AG04450 (cell line): Measurements from ENCODE around the gene KRTAP10-9. TPM values are rescaled to one million over a fixed set of nuclear protein-coding genes. Genes with fewer than 3 reads are reported as not detected.
"Not testable (repeated sequence)": the region's sequence is repeated elsewhere in the genome, so short reads cannot be mapped to it uniquely, and the experiment has no call there.

Experiments used
- CTCF ChIA-PET: fragments of 300-600, 350-600 bp; formaldehyde crosslinking; extraction: SDS; loops from one replicate; lab custom pipeline; 2022; ENCODE audit warnings: antibody characterized with exemption, inconsistent platforms; lab: Charles Lee
- POLR2A ChIA-PET: fragments of 350-600 bp; formaldehyde crosslinking; extraction: SDS; loops from one replicate; lab custom pipeline; 2021; ENCODE audit warnings: antibody characterized with exemption, inconsistent platforms; lab: Yijun Ruan, JAX
- DNase-seq: peaks from one replicate; pipeline ENCODE4 v3.0.0-alpha.2; 2011; ENCODE audit warnings: low read depth, low spot score
- H3K27ac ChIP-seq: one replicate; pipeline ENCODE4 v1.5.1; 2012; ENCODE audit warnings: low read depth, low read length, control low read depth
- H3K27me3 ChIP-seq: one replicate; pipeline ENCODE4 v1.6.0; 2012; ENCODE audit warnings: low read length; ENCODE audit not compliant: control insufficient read depth, insufficient read depth
- H3K4me3 ChIP-seq: 2 replicates; pipeline ENCODE4 v1.5.1; 2011; ENCODE audit warnings: mild to moderate bottlenecking, low read depth, low read length, control low read depth
- H3K9me3 ChIP-seq: 2 replicates; pipeline ENCODE4 v1.5.1; 2012; ENCODE audit warnings: low read length; ENCODE audit not compliant: control insufficient read depth, insufficient read depth
- polyA plus RNA-seq: library from polyadenylated mRNA; depleted of rRNA; stranded (reverse); fragments of >200 nt; gene quantifications from 2 replicates; pipeline ENCODE4 v1.2.3, GENCODE V29; 2011
- TF ChIP-seq, protein P1 (sequence below): IDR thresholded peaks from 2 replicates; pipeline ENCODE4 v1.5.1; 2011; ENCODE audit warnings: low read depth, low read length, control low read depth, inconsistent platforms

The KRTAP10-9 gene
- polyA plus RNA-seq, 1 experiment: not detected

DNA sequence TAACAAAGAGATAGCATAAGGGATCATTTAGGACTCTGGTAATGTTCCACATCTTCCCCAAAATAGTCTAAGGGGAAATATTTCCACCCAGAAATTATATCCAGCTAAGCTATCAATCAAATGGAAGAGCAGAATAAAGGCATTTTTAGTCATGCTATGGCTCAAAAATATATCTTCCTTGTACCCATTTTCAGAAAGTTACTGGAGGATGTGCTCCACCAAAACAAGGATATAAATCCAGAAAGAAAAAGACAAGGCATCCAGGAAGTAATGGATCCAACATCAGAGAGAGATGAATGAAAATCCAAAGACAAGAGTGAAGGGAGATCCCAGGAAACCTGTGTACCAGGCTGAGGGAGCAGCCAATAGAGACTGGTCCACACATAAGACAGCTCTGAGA, 17.7 kb upstream of the KRTAP10-9 start:
- H3K9me3 ChIP-seq: peaks cover 26% of the 10 kb centered on the region
- H3K27me3 ChIP-seq: no peaks in the 10 kb centered on the region
- POLR2A ChIA-PET: no interaction called here
- TF ChIP-seq, protein P1, sequence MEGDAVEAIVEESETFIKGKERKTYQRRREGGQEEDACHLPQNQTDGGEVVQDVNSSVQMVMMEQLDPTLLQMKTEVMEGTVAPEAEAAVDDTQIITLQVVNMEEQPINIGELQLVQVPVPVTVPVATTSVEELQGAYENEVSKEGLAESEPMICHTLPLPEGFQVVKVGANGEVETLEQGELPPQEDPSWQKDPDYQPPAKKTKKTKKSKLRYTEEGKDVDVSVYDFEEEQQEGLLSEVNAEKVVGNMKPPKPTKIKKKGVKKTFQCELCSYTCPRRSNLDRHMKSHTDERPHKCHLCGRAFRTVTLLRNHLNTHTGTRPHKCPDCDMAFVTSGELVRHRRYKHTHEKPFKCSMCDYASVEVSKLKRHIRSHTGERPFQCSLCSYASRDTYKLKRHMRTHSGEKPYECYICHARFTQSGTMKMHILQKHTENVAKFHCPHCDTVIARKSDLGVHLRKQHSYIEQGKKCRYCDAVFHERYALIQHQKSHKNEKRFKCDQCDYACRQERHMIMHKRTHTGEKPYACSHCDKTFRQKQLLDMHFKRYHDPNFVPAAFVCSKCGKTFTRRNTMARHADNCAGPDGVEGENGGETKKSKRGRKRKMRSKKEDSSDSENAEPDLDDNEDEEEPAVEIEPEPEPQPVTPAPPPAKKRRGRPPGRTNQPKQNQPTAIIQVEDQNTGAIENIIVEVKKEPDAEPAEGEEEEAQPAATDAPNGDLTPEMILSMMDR: no peak
- H3K4me3 ChIP-seq: no peak overlapping the region
- CTCF ChIA-PET: no interaction called here
- no peak for DNase-seq
- H3K27ac ChIP-seq: no peak overlapping the region

DNA sequence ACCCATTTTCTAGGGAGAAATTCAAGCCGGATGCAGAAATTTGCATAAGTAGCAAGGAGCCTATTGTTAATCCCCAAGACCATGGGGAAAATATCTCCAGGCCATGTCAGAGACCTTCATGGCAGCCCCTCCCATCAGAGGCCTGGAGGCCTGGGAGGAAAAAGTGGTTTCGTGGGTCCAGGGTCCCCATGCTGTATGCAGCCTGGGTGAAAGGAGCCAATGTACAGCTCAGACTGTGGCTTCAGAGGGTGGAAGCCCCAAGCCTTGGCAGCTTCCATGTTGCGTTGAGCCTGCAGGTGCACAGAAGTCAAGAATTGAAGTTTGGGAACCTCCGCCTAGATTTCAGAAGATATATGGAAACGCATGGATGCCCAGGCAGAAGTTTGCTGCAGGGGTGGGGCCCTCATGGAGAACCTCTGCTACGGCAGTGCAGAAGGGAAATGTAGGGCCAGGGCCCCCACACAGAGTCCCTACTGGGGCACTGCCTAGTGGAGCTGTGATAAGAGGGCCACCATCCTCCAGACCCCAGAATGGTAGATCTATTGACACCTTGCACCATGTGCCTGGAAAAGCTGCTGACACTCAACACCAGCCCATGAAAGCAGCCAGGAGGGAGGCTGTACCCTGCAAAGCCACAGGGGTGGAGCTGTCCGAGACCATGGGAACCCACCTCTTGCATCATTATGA, 16.6 kb upstream of the KRTAP10-9 start:
- CTCF ChIA-PET: interaction anchor here (1.1 kb wide), 1 partner anchor 183 kb away, joined by 3 read pairs; no protein-coding TSS in a partner anchor
- H3K27ac ChIP-seq, H3K27me3 ChIP-seq, POLR2A ChIA-PET, DNase-seq, H3K4me3 ChIP-seq: not testable (repeated sequence)
- H3K9me3 ChIP-seq: peaks cover 36% of the 10 kb centered on the region

GRCh38 chr21:44611551-44611950, 15.3 kb upstream of the KRTAP10-9 start:
- CTCF ChIA-PET: no interaction called here
- no peak overlapping the region for H3K27ac ChIP-seq
- H3K27me3 ChIP-seq: no peaks in the 10 kb centered on the region
- POLR2A ChIA-PET: no interaction called here
- DNase-seq: no peak
- H3K9me3 ChIP-seq: peaks cover 47% of the 10 kb centered on the region
- no peak overlapping the region for H3K4me3 ChIP-seq
- TF ChIP-seq, protein P1: no peak

DNA sequence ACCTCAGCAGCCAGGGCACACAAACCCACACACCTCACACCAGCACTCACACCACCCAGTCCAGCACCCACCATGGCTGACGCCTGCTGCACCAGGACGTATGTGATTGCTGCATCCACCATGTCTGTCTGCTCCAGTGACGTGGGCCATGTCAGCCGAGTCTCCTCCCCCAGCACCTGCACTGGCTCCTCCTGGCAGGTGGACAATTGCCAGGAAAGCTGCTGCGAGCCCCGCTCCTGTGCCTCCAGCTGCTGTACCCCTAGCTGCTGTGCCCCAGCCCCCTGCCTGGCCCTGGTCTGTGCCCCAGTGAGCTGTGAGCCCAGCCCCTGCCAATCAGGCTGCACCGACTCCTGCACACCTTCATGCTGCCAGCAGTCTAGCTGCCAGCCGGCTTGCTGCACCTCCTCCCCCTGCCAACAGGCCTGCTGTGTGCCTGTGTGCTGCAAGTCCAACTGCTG, 14.8 kb upstream of the KRTAP10-9 start, which contains the start of gene KRTAP10-8:
TSS of gene KRTAP10-8 (plus strand) at position 51 of the 458 bp plus-strand sequence. CDS start at position 73, 22 bp downstream.
- DNase-seq: no peak
- TF ChIP-seq, protein P1: no peak
- Histone ChIP-seq H3K27me3 (no peaks in the 10 kb centered on the region), H3K4me3 (no peak within 1 kb of the TSS), H3K9me3 (peaks cover 51% of the 10 kb centered on the region), H3K27ac (no peak within 1 kb of the TSS)
- ChIA-PET POLR2A (no interaction called here), CTCF (no interaction called here)

DNA sequence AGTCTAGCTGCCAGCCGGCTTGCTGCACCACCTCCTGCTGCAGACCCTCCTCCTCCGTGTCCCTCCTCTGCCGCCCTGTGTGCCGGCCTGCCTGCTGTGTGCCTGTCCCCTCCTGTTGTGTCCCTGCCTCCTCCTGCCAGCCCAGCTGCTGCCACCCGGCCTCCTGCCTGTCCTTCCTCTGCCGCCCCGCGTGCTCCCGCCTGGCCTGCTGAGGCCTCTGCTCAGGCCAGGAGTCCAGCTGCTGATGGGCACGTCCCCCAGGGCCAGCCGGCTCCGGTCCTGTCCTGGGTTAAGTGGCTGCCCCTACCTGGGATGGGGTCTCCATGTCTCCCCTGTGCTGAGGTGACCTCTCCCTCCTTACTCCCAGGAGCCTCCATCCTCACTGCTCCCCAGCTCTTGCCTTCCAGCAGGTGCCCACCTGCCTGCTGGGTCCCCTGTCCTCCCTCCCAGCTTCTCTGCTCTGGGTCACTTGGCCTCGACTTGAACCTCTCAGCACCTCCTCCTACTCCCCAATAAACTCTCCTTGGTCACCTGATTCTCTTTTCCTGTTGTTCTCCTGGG, 14.1 kb upstream of the KRTAP10-9 start:
- H3K4me3 ChIP-seq: no peak overlapping the region
- POLR2A ChIA-PET: no interaction called here
- DNase-seq: no peak
- TF ChIP-seq, protein P1: no peak
- H3K9me3 ChIP-seq: peaks cover 54% of the 10 kb centered on the region
- no peak overlapping the region for H3K27ac ChIP-seq
- H3K27me3 ChIP-seq: no peaks in the 10 kb centered on the region
- CTCF ChIA-PET: no interaction called here
